MM.1S (cell line): ENCODE data around the gene SLC26A4.

ENCODE experiments used
- DNase-seq: peaks from one replicate; pipeline ENCODE4 v3.0.0-alpha.2; 2015
- H2AFZ ChIP-seq: fragments of 300-600 bp; sonication (generic); 2 replicates; pipeline ENCODE4 v1.6.0; 2016; ENCODE audit warnings: antibody characterized with exemption, low read length
- H3F3A ChIP-seq: fragments of 300-600 bp; sonication (generic); 2 replicates; pipeline ENCODE4 v1.6.1; 2016; ENCODE audit warnings: mild to moderate bottlenecking, antibody characterized with exemption, low read length, moderate library complexity, mixed read lengths; ENCODE audit not compliant: insufficient read depth
- H3K27ac ChIP-seq: fragments of 300-600 bp; sonication (generic); 2 replicates; pipeline ENCODE4 v1.5.1; 2016; ENCODE audit warnings: mild to moderate bottlenecking, low read length
- H3K27me3 ChIP-seq: fragments of 300-600 bp; sonication (generic); replicated peaks from 2 replicates; pipeline ENCODE4 v1.6.0; 2016; ENCODE audit warnings: low read length; ENCODE audit not compliant: insufficient read depth
- H3K36me3 ChIP-seq: fragments of 300-600 bp; sonication (generic); replicated peaks from 2 replicates; pipeline ENCODE4 v1.6.1; 2016; ENCODE audit warnings: mild to moderate bottlenecking, low read length, mixed read lengths; ENCODE audit not compliant: insufficient read depth
- H3K4me1 ChIP-seq: fragments of 300-600 bp; sonication (generic); 2 replicates; pipeline ENCODE4 v1.6.1; 2016; ENCODE audit warnings: low read length, mixed read lengths
- H3K4me2 ChIP-seq: fragments of 300-600 bp; sonication (generic); 2 replicates; pipeline ENCODE4 v1.6.0; 2016; ENCODE audit warnings: low read depth, low read length
- H3K4me3 ChIP-seq: fragments of 300-600 bp; sonication (generic); 2 replicates; pipeline ENCODE4 v1.5.1; 2016; ENCODE audit warnings: low read length, mixed read lengths
- H3K79me2 ChIP-seq: fragments of 300-600 bp; sonication (generic); 2 replicates; pipeline ENCODE4 v1.6.1; 2016; ENCODE audit warnings: mixed run types, low read length, mixed read lengths
- H3K9ac ChIP-seq: fragments of 300-600 bp; sonication (generic); 2 replicates; pipeline ENCODE4 v1.6.1; 2016; ENCODE audit warnings: low read length, mixed read lengths
- H3K9me2 ChIP-seq: fragments of 300-600 bp; sonication (generic); replicated peaks from 2 replicates; pipeline ENCODE4 v1.6.1; 2016; ENCODE audit warnings: mild to moderate bottlenecking, low read length, mixed read lengths; ENCODE audit not compliant: insufficient read depth
- H3K9me3 ChIP-seq: fragments of 300-600 bp; sonication (generic); replicated peaks from 2 replicates; pipeline ENCODE4 v1.6.1; 2016; ENCODE audit warnings: mild to moderate bottlenecking, low read length, mixed read lengths; ENCODE audit not compliant: insufficient read depth
- H4K20me1 ChIP-seq: fragments of 300-600 bp; sonication (generic); 2 replicates; pipeline ENCODE4 v1.6.1; 2016; ENCODE audit warnings: mild to moderate bottlenecking, low read length, moderate library complexity, mixed read lengths; ENCODE audit not compliant: insufficient read depth
- EZH2 ChIP-seq: fragments of 300-600 bp; sonication (generic); optimal IDR thresholded peaks from 2 replicates; pipeline ENCODE3; 2017; ENCODE audit warnings: low read depth, mild to moderate bottlenecking, antibody characterized with exemption, low read length, mixed read lengths
- EZH2phosphoT487 ChIP-seq: fragments of 300-600 bp; sonication (generic); IDR thresholded peaks from 2 replicates; pipeline ENCODE4 v1.6.1; 2018; ENCODE audit warnings: antibody characterized with exemption, low read length
- TF ChIP-seq, protein P1 (sequence below): fragments of 300-600 bp; sonication (generic); IDR thresholded peaks from 2 replicates; pipeline ENCODE4 v1.5.1; 2016; ENCODE audit warnings: antibody characterized with exemption, low read length, mixed read lengths

Gene SLC26A4

DNA sequence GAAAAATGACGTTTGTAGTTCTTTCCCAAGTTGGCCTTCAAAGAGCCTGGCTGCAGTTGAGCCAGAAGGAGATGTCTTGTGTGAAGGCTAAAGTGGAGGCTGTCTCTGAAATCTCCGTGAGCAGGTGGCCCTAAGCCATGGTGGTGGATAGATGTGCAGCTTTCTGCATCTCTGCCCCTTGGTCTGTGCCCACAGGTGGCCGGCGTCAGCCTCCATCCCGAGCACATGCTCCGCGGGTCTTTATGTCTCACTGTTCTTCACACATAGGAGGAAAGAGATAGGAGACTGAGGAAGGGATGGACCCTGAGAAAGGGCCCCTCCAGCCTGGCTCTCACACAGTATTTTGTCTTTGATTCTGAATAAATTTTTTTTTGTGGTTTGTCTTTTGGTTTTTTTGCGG, 30.3 kb upstream of the SLC26A4 start:
- TF ChIP-seq, protein P1, sequence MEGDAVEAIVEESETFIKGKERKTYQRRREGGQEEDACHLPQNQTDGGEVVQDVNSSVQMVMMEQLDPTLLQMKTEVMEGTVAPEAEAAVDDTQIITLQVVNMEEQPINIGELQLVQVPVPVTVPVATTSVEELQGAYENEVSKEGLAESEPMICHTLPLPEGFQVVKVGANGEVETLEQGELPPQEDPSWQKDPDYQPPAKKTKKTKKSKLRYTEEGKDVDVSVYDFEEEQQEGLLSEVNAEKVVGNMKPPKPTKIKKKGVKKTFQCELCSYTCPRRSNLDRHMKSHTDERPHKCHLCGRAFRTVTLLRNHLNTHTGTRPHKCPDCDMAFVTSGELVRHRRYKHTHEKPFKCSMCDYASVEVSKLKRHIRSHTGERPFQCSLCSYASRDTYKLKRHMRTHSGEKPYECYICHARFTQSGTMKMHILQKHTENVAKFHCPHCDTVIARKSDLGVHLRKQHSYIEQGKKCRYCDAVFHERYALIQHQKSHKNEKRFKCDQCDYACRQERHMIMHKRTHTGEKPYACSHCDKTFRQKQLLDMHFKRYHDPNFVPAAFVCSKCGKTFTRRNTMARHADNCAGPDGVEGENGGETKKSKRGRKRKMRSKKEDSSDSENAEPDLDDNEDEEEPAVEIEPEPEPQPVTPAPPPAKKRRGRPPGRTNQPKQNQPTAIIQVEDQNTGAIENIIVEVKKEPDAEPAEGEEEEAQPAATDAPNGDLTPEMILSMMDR = no peak
- TF ChIP-seq EZH2phosphoT487 = no peak
- no peak for TF ChIP-seq EZH2
- H3K9me2 ChIP-seq = no peaks in the 10 kb centered on the region
- no peaks in the 10 kb centered on the region for H4K20me1 ChIP-seq
- H3K4me1 ChIP-seq = no peaks in the 10 kb centered on the region
- no peak overlapping the region for H3K4me2 ChIP-seq
- H3K9me3 ChIP-seq = no peaks in the 10 kb centered on the region
- no peak for DNase-seq
- no peaks in the 10 kb centered on the region for H3K36me3 ChIP-seq
- no peak overlapping the region for H3K4me3 ChIP-seq
- H3F3A ChIP-seq = no peaks in the 10 kb centered on the region
- H3K27me3 ChIP-seq = no peaks in the 10 kb centered on the region; the same call in 1 of the 2 replicates
- no peak overlapping the region for H3K27ac ChIP-seq
- no peak overlapping the region for H2AFZ ChIP-seq
- no peaks in the 10 kb centered on the region for H3K79me2 ChIP-seq
- no peak overlapping the region for H3K9ac ChIP-seq

DNA sequence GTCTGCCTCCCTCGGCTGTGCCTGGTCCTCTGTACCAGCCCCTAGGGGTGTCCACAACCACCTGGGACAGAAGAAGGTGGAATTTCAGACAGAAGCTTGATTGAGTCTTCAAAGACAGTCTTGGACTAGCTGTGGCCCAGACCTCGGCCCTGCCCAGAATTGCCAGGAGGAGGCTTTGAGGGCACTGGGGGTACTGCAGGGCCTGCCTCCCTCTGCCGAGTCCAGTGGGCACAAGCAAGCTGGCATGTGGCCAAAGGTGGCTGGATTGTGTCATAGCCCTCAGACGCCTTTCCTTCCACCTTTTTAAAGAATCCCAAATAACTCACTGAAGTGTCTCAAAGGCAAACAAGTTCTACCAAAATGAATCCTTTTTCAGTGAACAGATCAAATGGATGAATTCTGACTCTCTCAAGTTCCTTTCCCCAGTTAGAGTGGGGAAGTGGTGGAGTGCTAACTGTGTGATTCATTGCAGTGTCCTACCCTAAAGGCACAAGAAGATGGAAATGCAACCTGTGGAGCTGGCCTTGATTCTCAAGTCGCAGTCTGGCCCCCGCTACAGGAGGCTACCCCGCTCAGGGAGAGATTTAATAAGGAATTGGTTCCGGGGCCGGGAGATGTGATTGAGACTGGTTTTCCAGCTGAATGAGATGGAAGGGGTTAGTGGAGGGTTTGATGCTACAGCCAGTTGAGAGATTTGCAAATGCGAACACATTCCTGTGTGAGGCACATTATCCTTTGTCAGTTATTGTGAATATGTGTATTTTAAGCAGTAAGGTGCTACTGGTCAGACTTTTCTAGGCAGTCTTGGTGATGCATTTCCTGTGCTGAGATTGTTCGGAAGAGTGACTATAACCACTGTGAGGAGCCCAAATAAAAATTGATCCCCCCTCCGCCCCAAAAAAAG, 28.8 kb upstream of the SLC26A4 start:
- no peaks in the 10 kb centered on the region for H4K20me1 ChIP-seq
- no peak overlapping the region for H2AFZ ChIP-seq
- no peak overlapping the region for H3K27ac ChIP-seq
- no peak overlapping the region for H3K4me2 ChIP-seq
- TF ChIP-seq, protein P1 = no peak
- TF ChIP-seq EZH2 = no peak
- no peak for TF ChIP-seq EZH2phosphoT487
- no peak overlapping the region for H3K9ac ChIP-seq
- no peaks in the 10 kb centered on the region for H3K4me1 ChIP-seq
- no peak overlapping the region for H3K4me3 ChIP-seq
- H3F3A ChIP-seq = no peaks in the 10 kb centered on the region
- DNase-seq = no peak
- H3K9me2 ChIP-seq = no peaks in the 10 kb centered on the region
- no peaks in the 10 kb centered on the region for H3K36me3 ChIP-seq
- no peaks in the 10 kb centered on the region for H3K9me3 ChIP-seq
- no peaks in the 10 kb centered on the region for H3K79me2 ChIP-seq
- peaks cover under 1% of the 10 kb centered on the region; the same call in 1 of the 2 replicates for H3K27me3 ChIP-seq

DNA sequence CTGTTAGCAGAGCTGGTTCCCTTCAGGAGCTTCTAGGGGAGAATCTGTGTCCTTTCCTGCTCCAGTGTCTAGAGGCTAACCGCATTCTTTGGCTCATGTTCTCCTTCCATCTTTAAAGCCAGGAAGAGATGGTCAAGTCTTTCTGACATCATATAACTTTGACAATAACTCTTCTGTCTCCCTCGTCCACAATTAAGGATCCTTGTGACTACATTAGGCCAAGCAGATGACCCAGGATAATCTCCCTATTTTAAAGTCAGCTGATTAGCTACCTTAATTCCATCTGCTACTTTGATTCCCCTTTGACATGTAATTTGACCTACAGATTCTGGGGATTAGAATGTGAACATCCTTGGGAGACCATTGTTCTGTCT, 28.1 kb upstream of the SLC26A4 start:
- no peak for DNase-seq
- Histone ChIP-seq H3K4me2 (no peak overlapping the region), H3K9me3 (no peaks in the 10 kb centered on the region), H3F3A (no peaks in the 10 kb centered on the region), H3K4me3 (no peak overlapping the region), H3K4me1 (no peaks in the 10 kb centered on the region), H2AFZ (no peak overlapping the region), H3K79me2 (no peaks in the 10 kb centered on the region), H3K9me2 (no peaks in the 10 kb centered on the region), H3K27me3 (peaks cover 7% of the 10 kb centered on the region), H3K9ac (no peak overlapping the region), H3K27ac (no peak overlapping the region), H4K20me1 (no peaks in the 10 kb centered on the region), H3K36me3 (no peaks in the 10 kb centered on the region)
- TF ChIP-seq EZH2 = no peak
- no peak for TF ChIP-seq EZH2phosphoT487
- TF ChIP-seq, protein P1 = no peak
